Glomerular endothelial cell (primary cell): Measurements from ENCODE around the gene ARHGAP18. TPM values are rescaled to one million over a fixed set of nuclear protein-coding genes. Genes with fewer than 3 reads are reported as not detected.

Experiments
- DNase-seq: peaks from one replicate; pipeline ENCODE4 v3.0.0-alpha.2; 2011; ENCODE audit warnings: low read depth, low spot score; ENCODE audit errors: extremely low read depth
- total RNA-seq: library from RNA; depleted of rRNA; stranded (reverse); fragments of >200 nt; gene quantifications from 2 replicates; pipeline ENCODE4 v1.2.3, GENCODE V29; 2015

Gene ARHGAP18
- total RNA-seq, 1 donor from 2014 or later = 46.6 TPM

DNA sequence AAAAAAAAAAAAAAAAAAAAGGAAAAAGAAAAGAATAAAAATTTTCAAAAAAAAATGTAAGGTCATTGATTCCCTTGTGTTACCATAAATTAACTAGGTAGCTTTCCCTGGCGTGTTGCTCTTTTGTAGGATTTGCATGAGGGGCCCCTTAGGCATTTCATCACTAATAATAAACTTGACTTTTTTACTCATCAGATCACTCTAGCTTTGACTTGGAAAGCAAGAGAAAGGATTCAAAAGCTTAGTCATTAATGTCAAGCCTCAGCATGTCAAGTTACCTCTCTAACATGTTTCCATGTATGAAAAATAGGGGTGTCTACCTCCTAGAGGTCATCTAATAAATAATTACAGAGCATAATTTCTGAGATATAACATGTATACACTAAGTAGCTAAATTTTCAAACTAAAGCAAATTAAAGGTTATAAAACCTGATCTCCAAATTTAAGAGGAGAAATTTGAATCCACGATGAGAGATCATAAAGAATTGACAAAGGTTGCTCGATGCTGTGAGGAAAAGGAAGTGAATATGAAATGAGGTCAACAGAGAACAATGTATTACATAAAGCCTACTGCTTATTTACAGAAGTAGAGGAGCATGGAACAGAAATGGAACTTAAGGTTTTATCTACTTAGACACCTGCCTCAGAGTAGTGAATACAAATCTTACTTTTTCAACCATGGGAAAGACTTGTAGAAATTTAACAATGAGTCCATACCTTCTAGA, 86.8 kb downstream of the ARHGAP18 start:
- no peak for DNase-seq

DNA sequence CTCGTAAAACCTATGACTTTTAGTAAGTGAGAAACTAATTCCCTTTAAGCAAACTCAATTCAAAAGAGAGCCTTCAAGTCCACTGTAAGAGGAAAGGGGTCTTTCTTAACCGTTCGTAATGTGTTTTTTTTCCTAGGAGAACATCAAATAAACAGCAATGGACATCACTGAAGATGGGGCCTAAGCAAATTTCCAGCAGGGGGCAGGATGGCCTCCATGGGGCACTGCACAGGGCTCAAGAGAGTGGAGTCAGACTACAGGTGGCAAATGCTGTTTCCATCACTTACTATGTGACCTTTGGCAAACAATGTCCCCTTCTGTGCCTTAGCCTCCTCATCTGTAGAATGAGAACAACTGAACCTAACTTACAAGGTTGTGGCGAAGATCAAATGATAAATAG, 88.7 kb downstream of the ARHGAP18 start:
- DNase-seq = no peak

DNA sequence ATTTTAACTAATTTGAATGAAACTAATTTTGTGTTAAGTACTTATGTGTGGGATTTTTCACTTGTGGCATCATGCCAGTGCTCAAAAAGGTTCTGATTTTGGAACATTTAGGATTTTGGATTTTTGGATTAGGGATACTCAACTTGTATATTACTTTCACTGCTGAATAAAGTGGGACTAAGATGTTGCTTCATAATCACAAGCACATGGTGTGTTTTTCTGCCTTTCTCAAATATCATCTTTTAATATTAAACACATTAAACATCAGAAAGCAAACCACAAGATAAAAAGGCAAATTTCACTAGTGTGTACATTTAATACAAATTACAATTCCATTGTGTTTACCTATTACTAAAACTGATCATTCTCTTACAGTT, 89.8 kb downstream of the ARHGAP18 start:
- no peak for DNase-seq

DNA sequence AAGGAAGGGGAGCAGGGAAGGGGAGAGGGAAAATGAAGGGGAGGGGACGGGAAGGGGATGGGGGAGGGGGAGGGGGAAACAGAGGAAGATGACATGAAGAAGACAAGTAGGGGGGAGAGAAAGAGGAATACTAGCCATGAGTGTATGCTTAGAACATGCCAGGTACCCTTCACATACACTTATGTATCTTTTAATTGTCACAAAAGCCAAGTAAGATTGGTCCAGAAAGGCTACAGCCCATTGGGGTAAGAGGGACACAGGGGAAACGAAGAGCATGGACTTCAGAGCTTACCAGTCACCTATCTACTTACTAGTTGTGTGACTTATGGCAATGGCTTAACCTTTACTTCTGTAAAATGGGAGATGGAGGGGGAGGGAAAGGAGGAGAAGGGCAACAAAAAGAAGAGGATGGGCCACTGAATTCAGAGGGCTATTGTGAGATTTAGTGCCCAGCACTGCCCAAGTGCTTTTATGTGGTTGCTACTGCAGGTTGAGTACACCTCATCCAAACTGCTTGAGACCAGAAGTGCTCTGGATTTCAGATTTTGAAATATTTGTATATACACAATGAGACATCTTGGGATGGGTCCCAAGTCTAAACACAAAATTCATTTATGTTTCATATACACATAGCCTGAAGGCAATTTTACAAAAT, 90.3 kb downstream of the ARHGAP18 start:
- no peak for DNase-seq

DNA sequence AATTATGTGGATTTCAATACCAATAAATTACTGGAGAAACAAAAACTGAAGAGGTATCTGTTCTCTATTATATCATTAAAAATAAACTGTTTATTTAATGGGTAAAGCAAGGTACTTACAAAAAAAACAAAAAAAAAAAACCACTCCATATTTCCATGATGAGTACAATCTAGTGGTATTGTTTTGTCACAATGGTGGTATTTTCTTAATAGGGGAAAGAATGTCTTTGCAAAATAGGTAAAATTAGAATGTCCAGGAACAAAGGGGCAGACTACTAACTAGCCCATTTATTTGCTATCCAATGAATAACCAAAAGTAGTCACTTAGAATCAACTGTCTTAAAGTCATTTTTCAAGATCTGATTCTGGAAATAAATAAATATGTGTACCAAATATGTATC, 92.0 kb downstream of the ARHGAP18 start:
- no peak for DNase-seq

DNA sequence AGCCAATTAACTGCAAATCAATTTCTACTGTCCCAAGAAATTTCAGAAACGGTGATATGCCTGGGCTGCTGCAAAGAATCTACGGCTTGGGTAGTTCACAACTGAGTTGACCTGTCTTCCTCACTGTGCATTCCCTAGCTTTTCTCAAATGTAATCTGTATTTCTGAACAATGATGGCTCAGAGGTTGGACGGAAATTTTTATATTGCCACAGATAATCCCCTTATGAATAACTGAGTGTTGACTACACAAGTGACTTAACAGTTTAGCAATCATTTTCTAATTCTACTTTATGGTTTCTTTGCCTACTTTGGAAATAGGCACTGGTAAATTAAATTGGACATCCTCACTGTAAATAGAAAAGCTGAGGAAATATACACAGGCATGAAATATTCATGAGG, 94.5 kb downstream of the ARHGAP18 start:
- no peak for DNase-seq

DNA sequence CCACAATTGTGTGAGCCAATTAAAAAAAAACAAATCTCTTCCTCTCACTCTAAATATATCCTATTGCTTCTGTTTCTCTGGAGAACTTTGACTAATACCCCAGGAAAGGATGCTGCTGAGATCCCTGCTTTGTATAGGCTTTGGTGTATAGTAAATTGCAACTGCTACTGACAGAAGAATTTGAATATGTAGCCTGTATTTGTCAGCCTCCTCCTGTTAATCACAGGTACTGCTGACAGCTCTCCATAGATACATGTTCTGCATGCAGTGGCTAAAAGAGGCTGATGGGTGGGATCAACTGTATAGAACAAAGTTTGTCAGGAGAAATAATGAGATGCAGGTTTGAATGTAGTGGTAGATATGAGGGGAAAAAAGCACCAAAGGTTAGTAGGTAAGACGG, 95.0 kb downstream of the ARHGAP18 start:
- no peak for DNase-seq

DNA sequence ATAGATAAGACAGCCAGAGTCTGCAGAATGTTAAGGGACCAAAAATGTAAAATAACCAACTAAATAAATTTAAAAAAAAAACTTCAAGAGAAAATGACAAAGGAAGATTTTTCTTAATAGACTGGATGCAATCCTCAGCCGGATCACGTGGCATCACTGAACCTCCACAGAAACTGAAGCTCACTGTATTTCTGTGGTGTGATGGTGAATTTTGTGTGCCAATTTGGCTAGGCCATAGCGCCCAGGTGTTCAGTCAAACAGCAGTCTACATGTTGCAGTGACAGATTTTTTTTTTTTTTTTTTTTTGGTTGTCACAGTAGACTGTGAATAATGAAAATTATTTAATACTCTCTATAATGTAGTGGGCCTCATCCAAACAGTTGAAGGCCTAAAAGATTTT, 95.5 kb downstream of the ARHGAP18 start:
- DNase-seq = no peak

DNA sequence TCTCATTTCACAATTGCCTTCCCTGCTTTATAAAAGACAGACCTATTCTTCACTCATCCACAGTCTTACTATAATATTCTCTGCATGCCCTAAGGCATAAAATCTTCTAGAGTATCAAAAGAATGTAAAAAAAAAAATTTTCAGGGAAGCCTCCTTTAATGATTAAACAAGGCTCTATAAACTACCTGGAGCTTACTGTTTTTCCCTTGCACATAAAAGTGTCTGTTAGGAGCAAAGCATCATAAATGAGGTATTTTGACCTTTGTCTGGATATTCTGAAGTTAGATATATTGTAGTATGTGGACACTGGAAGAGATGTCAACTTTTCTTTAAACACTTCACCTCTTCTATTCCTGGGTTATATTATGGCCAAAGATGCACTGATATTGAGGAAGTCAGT, 97.5 kb downstream of the ARHGAP18 start:
- no peak for DNase-seq

DNA sequence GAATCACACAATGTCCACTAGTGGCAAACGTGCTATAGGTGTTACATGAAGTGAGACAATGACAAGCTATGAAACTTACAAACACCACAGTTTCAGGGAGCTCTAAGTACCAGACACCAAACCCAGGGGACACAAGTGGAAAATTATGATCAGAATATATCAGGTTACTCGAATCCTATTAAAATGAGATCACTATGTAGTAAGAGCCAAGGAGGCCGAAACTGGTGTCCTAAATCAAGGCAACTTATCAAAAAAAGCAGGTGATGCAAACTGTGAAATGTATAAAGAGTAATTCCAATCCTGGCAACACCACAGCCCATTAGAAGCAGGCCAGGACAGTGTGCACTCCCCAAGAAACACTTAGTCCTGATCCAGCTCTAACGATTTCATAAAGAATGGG, 100.3 kb downstream of the ARHGAP18 start:
- DNase-seq = no peak

DNA sequence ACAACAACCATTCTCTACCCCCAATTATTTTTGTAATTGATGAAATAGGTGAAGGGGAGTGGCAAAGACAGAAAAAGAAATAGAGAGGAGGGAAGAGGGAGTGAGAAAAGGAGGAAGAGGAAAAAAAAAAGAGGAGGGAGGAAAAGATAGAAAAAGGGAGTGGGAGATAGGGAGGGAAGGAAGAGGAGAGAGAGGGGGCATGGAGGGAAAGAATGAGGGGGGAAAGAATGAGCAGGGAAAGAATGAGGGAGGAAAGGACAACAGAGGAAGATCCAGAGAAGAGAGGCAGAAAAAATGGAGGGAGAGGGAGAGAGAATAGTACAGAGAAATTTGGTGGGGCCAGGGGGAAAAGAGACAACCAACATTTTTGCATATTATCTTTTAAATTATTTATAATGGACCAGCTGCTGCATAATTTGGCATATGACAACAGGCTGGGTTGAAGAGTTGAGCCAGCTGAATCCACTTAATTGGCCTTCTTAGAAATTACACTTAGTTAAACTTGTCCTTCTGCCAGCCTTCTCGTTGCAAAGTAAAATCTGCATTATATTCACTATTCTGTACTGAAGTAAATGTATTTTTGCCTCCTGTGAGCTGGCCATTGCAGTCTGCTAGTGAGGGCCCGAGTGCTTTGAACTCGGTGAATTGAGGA, 101.0 kb downstream of the ARHGAP18 start:
- no peak for DNase-seq

DNA sequence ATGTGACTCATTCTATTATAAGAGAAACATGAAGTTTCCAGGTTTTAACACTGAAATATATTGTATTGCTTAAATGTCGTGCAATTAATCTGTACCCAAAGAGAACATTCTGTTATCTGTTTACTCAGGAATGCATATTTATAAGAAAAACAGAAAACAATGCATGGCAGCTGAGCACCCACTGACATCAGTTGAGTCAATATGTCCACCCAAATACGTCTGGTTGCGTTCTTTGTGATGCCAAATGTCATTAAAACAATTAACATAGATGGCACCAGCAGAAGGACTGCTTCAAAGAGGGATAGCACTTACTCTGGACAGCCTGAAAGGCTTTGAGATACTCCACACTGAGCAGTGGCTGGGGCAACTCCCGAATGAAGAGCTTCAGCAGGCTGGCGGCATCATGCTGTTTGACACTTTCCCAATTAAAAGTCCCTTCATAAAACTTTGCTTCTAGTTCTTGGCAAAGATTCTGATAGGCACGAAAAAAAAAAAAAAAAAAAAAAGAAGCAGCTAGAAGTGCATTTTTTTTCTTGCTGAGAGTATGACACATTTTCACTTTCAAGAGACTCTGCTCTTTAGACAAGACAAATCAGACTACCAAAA, 102.3 kb downstream of the ARHGAP18 start:
- no peak for DNase-seq

DNA sequence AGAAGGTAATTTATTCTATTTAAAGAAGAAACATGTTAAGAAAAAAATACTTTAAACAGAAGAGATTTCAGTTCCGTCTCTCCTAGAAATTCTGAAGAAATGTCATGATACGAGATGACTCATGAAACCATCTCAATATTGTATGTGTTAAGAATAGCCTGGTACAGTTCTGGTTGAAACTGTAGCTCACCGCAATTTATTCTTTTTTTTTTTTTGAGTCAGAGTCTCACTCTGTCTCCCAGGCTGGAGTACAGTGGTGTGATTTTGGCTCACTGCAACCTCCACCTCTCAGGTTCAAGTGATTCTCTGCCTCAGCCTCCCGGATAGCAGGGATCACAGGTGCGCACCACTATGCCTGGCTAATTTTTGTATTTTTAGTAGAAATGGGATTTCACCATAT, 103.3 kb downstream of the ARHGAP18 start:
- no peak for DNase-seq

DNA sequence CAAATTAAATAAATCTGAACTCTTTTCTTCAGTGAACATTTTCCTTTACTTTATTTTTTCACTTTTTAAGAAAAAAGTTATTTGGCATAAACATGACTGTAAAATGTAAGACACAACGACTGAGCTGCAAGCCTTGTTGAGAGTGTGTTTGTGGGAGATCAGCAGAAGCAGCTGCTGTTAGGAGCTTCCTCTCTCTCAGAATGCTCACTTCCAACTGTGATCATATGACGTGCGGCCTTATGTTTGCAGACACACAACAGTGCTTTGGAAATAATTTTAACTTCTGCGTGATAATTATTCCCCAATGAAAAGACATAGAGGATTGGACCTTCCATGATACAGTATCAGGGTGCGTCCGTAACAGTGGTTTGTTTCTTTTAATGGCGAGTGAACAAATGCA, 104.0 kb downstream of the ARHGAP18 start:
- DNase-seq = no peak

DNA sequence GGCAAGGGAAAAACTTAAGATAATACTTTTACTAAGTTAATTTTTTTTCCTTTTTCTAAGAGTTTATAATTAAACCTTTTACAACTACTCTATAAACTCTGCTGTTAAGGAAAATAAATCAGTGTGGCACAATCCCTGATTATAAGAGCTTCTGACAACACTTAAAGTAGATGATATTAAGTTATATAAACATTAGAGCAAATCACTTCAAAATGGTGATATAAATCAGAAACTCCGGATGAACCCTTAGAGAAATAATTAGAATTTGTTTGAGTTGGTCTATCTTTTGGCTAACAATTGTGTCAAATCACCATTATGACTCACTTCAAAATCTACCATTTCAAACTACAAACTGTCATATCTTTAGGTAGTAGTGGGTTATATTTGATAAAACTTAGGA, 104.9 kb downstream of the ARHGAP18 start:
- DNase-seq = no peak

DNA sequence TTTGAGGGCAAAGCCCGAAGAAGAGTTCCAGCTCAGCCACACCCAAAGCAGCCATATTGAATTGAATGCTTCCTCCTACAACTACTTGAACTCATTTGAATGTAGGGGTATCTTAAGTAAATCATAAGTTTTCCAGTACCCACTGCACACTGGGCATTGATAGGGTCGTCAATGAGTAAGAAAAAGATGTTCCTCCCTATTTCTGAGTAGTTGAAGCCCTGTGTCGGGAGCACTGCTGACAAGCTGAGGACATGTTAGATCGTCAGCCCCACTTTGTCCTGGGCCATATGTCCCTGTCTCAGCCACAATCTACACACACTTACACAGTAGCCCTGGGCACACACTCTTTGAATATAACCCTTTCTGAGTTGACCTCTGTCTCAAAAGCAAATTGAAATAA, 105.7 kb downstream of the ARHGAP18 start:
- DNase-seq = no peak

DNA sequence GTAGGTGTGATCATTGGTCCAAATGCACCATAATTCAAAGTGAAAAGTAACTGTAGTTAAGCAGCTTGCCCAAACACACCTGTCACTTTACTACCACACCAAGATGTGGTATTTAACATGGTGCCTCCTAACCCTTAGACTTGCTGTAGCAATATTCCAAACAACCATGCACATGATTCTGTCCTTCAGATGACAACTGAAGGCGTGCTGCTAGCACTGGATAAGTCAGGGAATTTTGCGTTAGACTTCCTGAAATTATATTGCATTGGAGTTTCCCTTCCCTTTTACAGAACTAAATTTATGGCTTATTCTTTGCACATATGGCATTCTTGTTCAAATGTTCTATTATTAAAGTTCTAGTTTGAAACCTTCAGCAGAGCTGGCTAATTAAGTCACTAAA, 106.2 kb downstream of the ARHGAP18 start:
- DNase-seq = no peak

DNA sequence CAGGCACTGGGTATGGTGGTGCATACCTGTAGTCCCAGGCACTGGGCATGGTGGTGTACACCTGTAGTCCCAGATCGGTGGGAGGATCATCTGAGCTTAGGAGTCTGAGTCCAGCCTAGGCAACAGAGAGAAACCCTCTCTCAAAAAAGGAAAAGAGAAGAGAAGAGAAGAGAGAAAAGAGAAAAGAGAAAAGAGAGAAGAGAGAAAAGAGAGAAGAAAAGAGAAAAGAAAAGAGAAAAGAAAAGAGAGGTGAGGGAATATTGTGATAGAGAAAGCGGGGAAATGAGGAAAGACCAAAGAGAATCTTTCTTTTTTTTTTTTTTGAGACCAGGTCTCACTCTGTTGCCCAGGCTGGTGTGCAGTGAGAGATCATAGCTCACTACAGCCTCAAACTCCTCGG, 108.7 kb downstream of the ARHGAP18 start:
- no peak for DNase-seq

DNA sequence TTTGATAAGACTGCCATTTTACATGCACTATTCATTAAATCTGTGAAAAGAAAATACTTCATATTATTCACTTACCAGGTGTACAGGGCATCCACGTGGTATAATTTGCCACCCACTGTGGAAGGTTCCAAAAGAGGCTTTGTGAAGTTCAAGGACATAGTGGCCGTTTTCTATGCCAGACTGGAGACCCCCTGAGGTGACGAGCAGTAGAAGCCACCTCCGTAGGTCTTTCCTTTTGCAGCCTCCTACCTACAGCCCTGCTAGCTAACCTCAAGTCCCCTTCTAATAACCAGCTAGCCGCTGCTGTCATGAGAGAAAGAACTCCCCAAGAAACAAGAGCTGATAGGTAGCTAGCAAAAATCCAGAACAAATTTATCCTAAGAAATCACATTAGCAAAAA, 110.5 kb downstream of the ARHGAP18 start:
- no peak for DNase-seq

DNA sequence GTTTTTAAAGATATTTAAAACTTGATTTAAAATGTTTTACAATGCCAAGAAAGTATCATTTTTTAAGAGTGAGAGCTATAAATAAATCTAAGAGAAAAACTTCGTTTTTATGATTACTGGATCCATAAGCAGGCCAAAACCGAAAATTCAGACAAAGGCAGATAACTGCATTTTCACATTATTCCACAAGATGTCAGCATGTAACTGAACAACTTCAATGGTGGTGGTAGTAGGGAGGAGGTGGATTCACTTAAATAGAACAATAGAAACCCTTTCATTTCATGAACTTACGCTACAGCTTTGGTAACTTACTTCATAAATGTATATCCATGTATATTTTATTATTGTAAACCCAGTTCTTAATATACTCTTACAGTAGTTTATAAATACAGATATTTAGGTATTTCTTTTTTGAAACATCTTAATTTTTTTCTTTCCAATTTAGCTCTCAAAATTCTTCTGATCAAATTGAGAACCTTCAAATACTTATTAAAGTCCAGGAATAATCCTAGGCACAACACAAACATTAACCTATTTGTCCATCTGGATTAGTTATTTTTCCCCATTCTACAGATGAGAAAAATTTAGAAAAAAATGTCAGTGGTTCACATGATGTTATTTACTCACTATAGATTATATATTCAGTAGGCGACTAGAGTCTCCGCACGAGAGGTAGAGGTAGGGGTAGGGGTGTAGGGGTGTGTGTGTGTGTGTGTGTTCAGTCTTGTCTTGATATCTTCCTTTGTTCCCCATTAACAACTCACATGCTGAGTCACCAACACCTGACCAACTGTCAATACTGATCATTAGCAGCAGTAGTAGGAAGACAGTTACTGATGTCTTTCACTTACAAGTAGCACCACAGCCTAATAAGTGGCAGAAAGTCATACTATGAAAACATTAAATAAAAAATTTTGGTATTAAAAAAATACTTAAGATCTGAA, 111.5 kb downstream of the ARHGAP18 start:
- peak; percentile 75 for DNase-seq
